GM23338 (cell line): Measurements from ENCODE around the gene NPHS1. TPM values are rescaled to one million over a fixed set of nuclear protein-coding genes. Genes with fewer than 3 reads are reported as not detected.

Experiments used
- ATAC-seq: fragments of 200-7000 bp; cut with Tn5 transposase; 3 replicates; pipeline ENCODE4 v1.9.1; 2020
- DNase-seq: peaks from one replicate; pipeline ENCODE4 v3.0.0-alpha.2; 2015; ENCODE audit warnings: low spot score
- H2AFZ ChIP-seq: fragments of 200-600 bp; sonication (generic); 2 replicates; pipeline ENCODE4 v1.8.0; 2016; ENCODE audit warnings: antibody characterized with exemption, mild to moderate bottlenecking, moderate library complexity
- H3F3A ChIP-seq: fragments of 200-600 bp; sonication (generic); replicated peaks from 2 replicates; pipeline ENCODE4 v1.8.0; 2017; ENCODE audit warnings: antibody characterized with exemption, mixed run types, low read depth
- H3K27ac ChIP-seq: fragments of 200-600 bp; sonication (generic); 2 replicates; pipeline ENCODE4 v1.6.1; 2016; ENCODE audit warnings: low read depth
- H3K27me3 ChIP-seq: fragments of 200-600 bp; sonication (generic); 2 replicates; pipeline ENCODE4 v1.8.0; 2016; ENCODE audit warnings: mild to moderate bottlenecking, mixed run types, moderate library complexity; ENCODE audit not compliant: insufficient read depth
- H3K36me3 ChIP-seq: fragments of 200-600 bp; sonication (generic); 2 replicates; pipeline ENCODE4 v1.8.0; 2016; ENCODE audit warnings: mild to moderate bottlenecking; ENCODE audit not compliant: insufficient read depth
- H3K4me1 ChIP-seq: fragments of 200-600 bp; sonication (generic); 2 replicates; pipeline ENCODE4 v1.8.0; 2016; ENCODE audit warnings: mild to moderate bottlenecking, moderate library complexity; ENCODE audit not compliant: insufficient read depth
- H3K4me2 ChIP-seq: fragments of 200-600 bp; sonication (generic); 2 replicates; pipeline ENCODE4 v1.7.1; 2017; ENCODE audit warnings: mixed run types
- H3K4me3 ChIP-seq: fragments of 200-600 bp; sonication (generic); 2 replicates; pipeline ENCODE4 v1.6.1; 2016; ENCODE audit warnings: mixed run types
- H3K79me2 ChIP-seq: fragments of 200-600 bp; sonication (generic); replicated peaks from 2 replicates; pipeline ENCODE4 v1.8.0; 2017; ENCODE audit warnings: mild to moderate bottlenecking; ENCODE audit not compliant: insufficient read depth
- H3K9me2 ChIP-seq: fragments of 200-600 bp; sonication (generic); 2 replicates; pipeline ENCODE4 v1.8.0; 2017; ENCODE audit not compliant: insufficient read depth
- H4K20me1 ChIP-seq: fragments of 200-600 bp; sonication (generic); replicated peaks from 2 replicates; pipeline ENCODE4 v1.8.0; 2017; ENCODE audit warnings: mild to moderate bottlenecking; ENCODE audit not compliant: insufficient read depth
- H3K27ac Mint-ChIP-seq: 2 replicates; pipeline ENCODE4 v1.8.0; 2020; ENCODE audit warnings: inconsistent platforms, mild to moderate bottlenecking, moderate library complexity, mixed read lengths
- H3K27me3 Mint-ChIP-seq: 3 replicates; pipeline ENCODE4 v1.8.0; 2022; ENCODE audit warnings: low read depth, mild to moderate bottlenecking, moderate library complexity, mixed read lengths, inconsistent platforms; ENCODE audit not compliant: insufficient read depth, poor library complexity
- H3K36me3 Mint-ChIP-seq: 3 replicates; pipeline ENCODE4 v1.8.0; 2021; ENCODE audit warnings: low read depth, mild to moderate bottlenecking, inconsistent platforms, moderate library complexity, mixed read lengths
- H3K4me1 Mint-ChIP-seq: 3 replicates; pipeline ENCODE4 v1.8.0; 2020; ENCODE audit warnings: mild to moderate bottlenecking, inconsistent platforms, mixed read lengths
- H3K4me3 Mint-ChIP-seq: 3 replicates; pipeline ENCODE4 v1.8.0; 2021; ENCODE audit warnings: moderate library complexity, mild to moderate bottlenecking, inconsistent platforms, mixed read lengths
- H3K9me3 Mint-ChIP-seq: 3 replicates; pipeline ENCODE4 v1.8.0; 2020; ENCODE audit warnings: moderate library complexity, mild to moderate bottlenecking, inconsistent platforms, mixed read lengths
- CREB1 ChIP-seq: fragments of 250-450 bp; sonication (Bioruptor Pico); IDR thresholded peaks from 2 replicates; pipeline ENCODE4 v1.5.0; 2020; ENCODE audit warnings: low read depth, mild to moderate bottlenecking, moderate library complexity
- CTCF ChIP-seq, 2 experiments: fragments of 200-600 bp in 1 of 2; sonication (generic) in 1 of 2; conservative IDR thresholded peaks; 2 replicates each; pipeline versions ENCODE4 v1.5.1 to v1.6.1; 2016 to 2017; ENCODE audit warnings: antibody characterized with exemption in 2 of 2, low read depth in 2 of 2, mild to moderate bottlenecking in 2 of 2, moderate library complexity in 1 of 2
- ETS1 ChIP-seq: IDR thresholded peaks from 2 replicates; pipeline ENCODE4 v1.6.1; 2016; ENCODE audit warnings: antibody characterized with exemption
- EZH2 ChIP-seq: fragments of 200-600 bp; sonication (generic); IDR thresholded peaks from one replicate; pipeline ENCODE4 v1.8.0; 2017; ENCODE audit warnings: antibody characterized with exemption, mild to moderate bottlenecking, low read depth; ENCODE audit not compliant: unreplicated experiment
- EZH2phosphoT487 ChIP-seq: fragments of 200-600 bp; sonication (generic); IDR thresholded peaks from one replicate; pipeline ENCODE4 v1.8.1; 2018; ENCODE audit warnings: antibody characterized with exemption; ENCODE audit not compliant: unreplicated experiment
- JUNB ChIP-seq: IDR thresholded peaks from one replicate; pipeline ENCODE4 v1.6.1; 2016; ENCODE audit warnings: antibody characterized with exemption; ENCODE audit not compliant: unreplicated experiment
- NANOG ChIP-seq: IDR thresholded peaks from 2 replicates; pipeline ENCODE4 v1.6.1; 2016; ENCODE audit warnings: antibody characterized with exemption, borderline replicate concordance
- POLR2AphosphoS5 ChIP-seq: IDR thresholded peaks from 2 replicates; pipeline ENCODE4 v1.6.1; 2016; ENCODE audit warnings: antibody characterized with exemption, low read depth
- REST ChIP-seq: IDR thresholded peaks from one replicate; pipeline ENCODE4 v1.6.1; 2018; ENCODE audit warnings: antibody characterized with exemption; ENCODE audit not compliant: unreplicated experiment
- STAT1 ChIP-seq: IDR thresholded peaks from one replicate; pipeline ENCODE4 v1.6.1; 2016; ENCODE audit warnings: antibody characterized with exemption; ENCODE audit not compliant: unreplicated experiment
- ZNF114 ChIP-seq: fragments of 250-450 bp; sonication (Bioruptor Pico); IDR thresholded peaks from 2 replicates; pipeline ENCODE4 v1.5.0; 2020; ENCODE audit warnings: mild to moderate bottlenecking, moderate library complexity
- ZNF331 ChIP-seq: fragments of 250-450 bp; sonication (Bioruptor Pico); IDR thresholded peaks from 2 replicates; pipeline ENCODE4 v1.5.0; 2020; ENCODE audit warnings: low read depth, mild to moderate bottlenecking, moderate library complexity
- ZNF462 ChIP-seq: fragments of 250-450 bp; sonication (Bioruptor Pico); IDR thresholded peaks from 2 replicates; pipeline ENCODE4 v1.5.0; 2020; ENCODE audit warnings: mild to moderate bottlenecking, moderate library complexity
- polyA plus RNA-seq: library from polyadenylated mRNA; unstranded; fragments of >200 nt; fragmentation: Nextera tagmentation; extraction: Ambion mirVana; gene quantifications from 2 replicates; pipeline ENCODE4 v1.2.1, GENCODE V29; 2016
- total RNA-seq: library from RNA; depleted of rRNA; stranded (reverse); fragments of >200 nt; shearing (Covaris generic); gene quantifications from 2 replicates; pipeline ENCODE4 v1.2.3, GENCODE V29; 2014

The NPHS1 gene
- total and polyA plus RNA-seq, 2 experiments from 2014 or later: 1.0 to 1.3 TPM

- TF ChIP-seq CTCF (conservative IDR thresholded peaks at IDR 0.05; ENCODE audit: low read depth in 2 of 2) (no peak), ZNF462 (no peak), CREB1 (CRISPR knock-in tag) (no peak), EZH2phosphoT487 (no peak), EZH2 (no peak), NANOG (no peak), ETS1 (no peak), ZNF114 (CRISPR knock-in tag) (no peak), JUNB (no peak), ZNF331 (CRISPR knock-in tag) (no peak), STAT1 (no peak), POLR2AphosphoS5 (no peak), REST (no peak)
- no peak for ATAC-seq
These were observed 65.8 kb downstream of the NPHS1 start for GRCh38 chr19:35786299-35787160.

More at GRCh38 chr19:35786299-35787160, 65.8 kb downstream of the NPHS1 start:
- peaks cover 6% of the 10 kb centered on the region; the same call in 1 of the 3 replicates for H3K36me3 Mint-ChIP-seq
- H3K4me1 Mint-ChIP-seq: peaks cover 29% of the 10 kb centered on the region
- no peak overlapping the region for H3K27ac Mint-ChIP-seq
- H3K27ac ChIP-seq: no peak overlapping the region
- H3K4me3 ChIP-seq: no peak overlapping the region
- no peak overlapping the region for H2AFZ ChIP-seq
- H3K4me3 Mint-ChIP-seq: peak overlapping the region; percentile 59; the same call in 2 of the 3 replicates
- H3K36me3 ChIP-seq: no peaks in the 10 kb centered on the region
- no peaks in the 10 kb centered on the region for H3K9me3 Mint-ChIP-seq
- peaks cover 9% of the 10 kb centered on the region for H3K4me1 ChIP-seq
- H3K27me3 ChIP-seq: no peaks in the 10 kb centered on the region
- no peak overlapping the region for H3K4me2 ChIP-seq
- no peaks in the 10 kb centered on the region for H3K9me2 ChIP-seq
- no peak for DNase-seq
- no peaks in the 10 kb centered on the region for H3K79me2 ChIP-seq
- H4K20me1 ChIP-seq: no peaks in the 10 kb centered on the region
- peaks cover 25% of the 10 kb centered on the region for H3K27me3 Mint-ChIP-seq
- H3F3A ChIP-seq: 0 out of 2 replicates have a peak, but pooled peaks cover 4% of the 10 kb centered on the region
